T-cell (primary cell): ENCODE measurements around the gene AQP7. TPM values are rescaled to one million over a fixed set of nuclear protein-coding genes. Genes with fewer than 3 reads are reported as not detected.
A peak's percentile ranks its signal among the peaks of the same experiment; 100 is the strongest.
"Not testable (repeated sequence)": the region's sequence is repeated elsewhere in the genome, so short reads cannot be mapped to it uniquely, and the experiment has no call there.

Source experiments
- ATAC-seq, 4 experiments: fragments of 200-7000 bp in 3 of 4; fragments of 150-1000 bp in 1 of 4; cut with Tn5 transposase; replicated peaks in 1 of 4; 1 replicate in 3 of 4; 2 replicates in 1 of 4; pipeline ENCODE4 v1.10.0; 2021; ENCODE audit warnings: moderate library complexity in 3 of 4, mild to moderate bottlenecking in 2 of 4, moderate number of reproducible peaks in 1 of 4
- CTCF ChIA-PET, 2 donors: fragments of 300-600 bp; sonication (Branson Sonifier 250); formaldehyde crosslinking; loops; one replicate each; lab custom pipeline; 2022; ENCODE audit warnings: antibody characterized with exemption in 2 of 2; lab: Charles Lee
- POLR2A ChIA-PET, 2 donors: fragments of 300-600 bp; sonication (Branson Sonifier 250); formaldehyde crosslinking; loops; one replicate each; lab custom pipeline; 2022; ENCODE audit warnings: antibody characterized with exemption in 2 of 2; lab: Charles Lee
- DNase-seq, 35 experiments: peaks; one replicate each; pipeline versions ENCODE4 v3.0.0 to v3.0.0-alpha.2; 2013 to 2023
- H3K27ac ChIP-seq: one replicate; pipeline ENCODE4 v1.5.1; 2013; ENCODE audit warnings: low read length
- H3K27me3 ChIP-seq, 2 experiments: replicated peaks in 1 of 2; 1 replicate in 1 of 2; 2 replicates in 1 of 2; pipeline versions ENCODE4 v1.6.1 to v1.7.0; 2013; ENCODE audit warnings: low read length in 1 of 2, mixed read lengths in 1 of 2; ENCODE audit not compliant: control insufficient read depth in 2 of 2, insufficient read depth in 2 of 2; ENCODE audit errors: extremely low read depth in 1 of 2
- H3K36me3 ChIP-seq, 2 donors: 1 replicate in 1 of 2; 2 replicates in 1 of 2; pipeline versions ENCODE4 v1.6.1 to v1.7.0; 2013; ENCODE audit warnings: low read length in 1 of 2; ENCODE audit not compliant: control insufficient read depth in 2 of 2, insufficient read depth in 1 of 2; ENCODE audit errors: extremely low read depth in 1 of 2
- H3K4me1 ChIP-seq, 2 experiments: 1 replicate in 1 of 2; 2 replicates in 1 of 2; pipeline versions ENCODE4 v1.6.1 to v1.7.0; 2013; ENCODE audit warnings: low read length in 2 of 2, mixed read lengths in 1 of 2; ENCODE audit not compliant: insufficient read depth in 2 of 2, control insufficient read depth in 1 of 2; ENCODE audit errors: extremely low read depth in 1 of 2
- H3K4me3 ChIP-seq, 2 donors: 1 replicate in 1 of 2; 2 replicates in 1 of 2; pipeline versions ENCODE4 v1.5.1 to v1.7.0; 2013; ENCODE audit warnings: mild to moderate bottlenecking in 2 of 2, low read length in 1 of 2, moderate library complexity in 1 of 2; ENCODE audit not compliant: control insufficient read depth in 1 of 2; ENCODE audit errors: extremely low read depth in 1 of 2
- H3K9me3 ChIP-seq: 2 replicates; pipeline ENCODE4 v1.7.0; 2013
- H3K27ac Mint-ChIP-seq, 2 donors: one replicate each; pipeline ENCODE4 v1.8.0; 2020 to 2021; ENCODE audit warnings: mild to moderate bottlenecking in 2 of 2, mixed read lengths in 2 of 2
- H3K27me3 Mint-ChIP-seq, 2 donors: one replicate each; pipeline ENCODE4 v1.8.0; 2021 to 2022; ENCODE audit warnings: mixed read lengths in 2 of 2
- H3K36me3 Mint-ChIP-seq: one replicate; pipeline ENCODE4 v1.8.0; 2021; ENCODE audit warnings: mixed read lengths
- H3K4me1 Mint-ChIP-seq, 3 donors: one replicate each; pipeline ENCODE4 v1.8.0; 2020 to 2022; ENCODE audit warnings: mixed read lengths in 3 of 3, mild to moderate bottlenecking in 1 of 3
- H3K4me3 Mint-ChIP-seq, 3 donors: one replicate each; pipeline ENCODE4 v1.8.0; 2020 to 2022; ENCODE audit warnings: mild to moderate bottlenecking in 3 of 3, mixed read lengths in 3 of 3, moderate library complexity in 3 of 3
- H3K9me3 Mint-ChIP-seq, 3 donors: one replicate each; pipeline ENCODE4 v1.8.0; 2020 to 2022; ENCODE audit warnings: mixed read lengths in 3 of 3
- WGBS: methylation state at CpG from one replicate; pipeline ENCODE4 v1.1.5; 2013; ENCODE audit warnings: missing lambda C conversion rate; ENCODE audit not compliant: insufficient coverage; 5-methylcytosine and 5-hydroxymethylcytosine counted together
- total RNA-seq, 35 experiments: library from RNA in 6 of 35; stranded (reverse) in 6 of 35; fragments of 120-200 nt in 1 of 35; gene quantifications; one replicate each; pipeline versions ENCODE4 v1.2.1 to v1.2.4 and lab custom pipeline; 2013 to 2026

AQP7 gene
- total RNA-seq (1 to 10 TPM in 1 of 5 donors, under 1 TPM in 4; 0.20 to 1.4 (median 0.44) TPM), total RNA-seq (lab: John Stamatoyannopoulos, UW) (0 to 0.57 (median 0.18) reads per million in 29 experiments)
- total RNA-seq (2013): 0.53 TPM

GRCh38 chr9:33402371-33402770 lies at the start of gene AQP7:
TSS of gene AQP7 (minus strand) at chr9:33402568. CDS start at chr9:33401262, 1,306 bp downstream.
- H3K36me3 Mint-ChIP-seq, H3K4me1 Mint-ChIP-seq, DNase-seq, H3K27me3 ChIP-seq, POLR2A ChIA-PET, ATAC-seq, H3K9me3 ChIP-seq, H3K27me3 Mint-ChIP-seq, H3K9me3 Mint-ChIP-seq, H3K27ac ChIP-seq, H3K4me1 ChIP-seq, H3K36me3 ChIP-seq, H3K4me3 Mint-ChIP-seq, H3K4me3 ChIP-seq: not testable (repeated sequence)
- CTCF ChIA-PET: interaction anchor here (1.3 to 3.6 kb wide), 3 partner anchors 12 to 64 kb away, joined by 4 to 27 read pairs (median 9); no protein-coding TSS in a partner anchor
- H3K27ac Mint-ChIP-seq: peak within 1 kb of the TSS in 1 of 2 donors; percentile 58
- WGBS: 100% methylated on average over 1 of the region's 10 CpGs

GRCh38 chr9:33450621-33451146 lies 48.3 kb upstream of the AQP7 start:
- H3K4me1 ChIP-seq: peaks cover 31 to 66% of the 10 kb centered on the region in 2 experiments
- no peak for ATAC-seq
- 94% methylated on average over 2 of the region's 4 CpGs for WGBS
- ChIA-PET CTCF (interaction anchor here (0.7 to 3.8 kb wide), 7 partner anchors 14 to 1155 kb away, joined by 3 to 15 read pairs (median 6); no protein-coding TSS in a partner anchor), POLR2A (interaction anchor here (0.7 kb wide), 2 partner anchors 42 to 168 kb away, joined by 3 read pairs; no protein-coding TSS in a partner anchor)
- no peaks in the 10 kb centered on the region for H3K9me3 ChIP-seq
- no peak overlapping the region for H3K4me3 Mint-ChIP-seq
- H3K4me3 ChIP-seq: no peak overlapping the region
- H3K27me3 ChIP-seq: no peaks in the 10 kb centered on the region
- no peaks in the 10 kb centered on the region for H3K36me3 ChIP-seq
- peaks cover 61 to 68% (median 65%) of the 10 kb centered on the region in 3 donors for H3K4me1 Mint-ChIP-seq
- no peaks in the 10 kb centered on the region for H3K27me3 Mint-ChIP-seq
- DNase-seq: no peak
- no peak overlapping the region for H3K27ac ChIP-seq
- no peaks in the 10 kb centered on the region for H3K36me3 Mint-ChIP-seq
- H3K9me3 Mint-ChIP-seq: no peaks in the 10 kb centered on the region
- peak overlapping the region; percentile 16 to 63 for H3K27ac Mint-ChIP-seq

- H3K9me3 ChIP-seq: no peaks in the 10 kb centered on the region
- H3K4me1 ChIP-seq: peaks cover 39 to 70% of the 10 kb centered on the region in 2 experiments
- no peak overlapping the region for H3K27ac ChIP-seq
- H3K36me3 ChIP-seq: peaks cover 0 to 3% of the 10 kb centered on the region in 2 donors
- Mint-ChIP-seq H3K27ac (peak overlapping the region in 1 of 2 donors; percentile 61), H3K27me3 (no peaks in the 10 kb centered on the region), H3K9me3 (no peaks in the 10 kb centered on the region), H3K4me1 (peaks cover 65 to 72% (median 72%) of the 10 kb centered on the region in 3 donors), H3K4me3 (no peak overlapping the region), H3K36me3 (peaks cover under 1% of the 10 kb centered on the region)
- DNase-seq: no peak
- WGBS: 100% methylated on average over 3 of the region's 5 CpGs
- H3K27me3 ChIP-seq: no peaks in the 10 kb centered on the region
- ChIA-PET CTCF (interaction anchor here (0.5 to 4.3 kb wide), 5 partner anchors 15 to 75 kb away, joined by 3 to 27 read pairs (median 3); partner anchors contain the start of gene NOL6 (in 1 of the 2)), POLR2A (no interaction called here)
- no peak for ATAC-seq
- H3K4me3 ChIP-seq: no peak overlapping the region
These were observed 47.3 kb upstream of the AQP7 start for GRCh38 chr9:33449715-33450114.

DNA sequence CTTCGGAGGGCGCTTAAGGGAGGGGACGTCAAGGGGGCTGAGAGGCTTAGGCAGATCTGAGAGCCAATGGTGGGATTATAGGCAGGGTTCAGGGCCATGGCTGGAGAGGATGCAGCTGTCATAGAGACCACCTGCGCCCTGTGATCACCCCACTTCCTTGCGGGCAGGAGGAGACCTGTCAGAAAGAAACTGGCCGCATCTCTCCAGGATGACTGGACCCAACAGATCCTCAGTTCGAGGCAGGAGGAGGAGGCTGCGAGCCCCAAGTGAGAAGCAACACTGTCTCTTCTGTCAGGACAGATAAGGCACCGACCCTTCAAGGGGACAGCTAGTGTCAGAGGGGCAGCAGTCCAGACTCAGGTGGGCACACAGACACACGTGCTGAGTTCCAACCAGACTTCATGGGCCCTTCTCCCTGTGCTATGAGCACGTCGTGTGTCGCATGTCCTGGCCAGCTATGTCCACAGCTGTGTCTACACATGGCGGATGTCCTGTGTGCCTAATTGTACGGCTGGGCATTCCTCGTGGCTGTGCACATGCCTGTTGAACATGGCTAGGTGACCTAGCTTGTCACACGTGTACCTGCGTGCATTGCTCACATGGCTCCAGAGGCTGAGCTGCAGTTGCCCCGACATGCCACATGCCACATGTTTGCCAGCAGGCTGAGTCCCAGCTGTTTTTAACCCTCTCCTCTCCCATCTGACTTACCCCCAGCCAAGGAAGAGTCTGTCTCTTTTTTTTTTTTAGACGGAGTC lies 45.6 kb upstream of the AQP7 start:
- peaks cover 58 to 70% (median 68%) of the 10 kb centered on the region in 3 donors for H3K4me1 Mint-ChIP-seq
- peak overlapping the region; percentile 28 to 77 for H3K4me3 ChIP-seq
- no peak for ATAC-seq

DNA sequence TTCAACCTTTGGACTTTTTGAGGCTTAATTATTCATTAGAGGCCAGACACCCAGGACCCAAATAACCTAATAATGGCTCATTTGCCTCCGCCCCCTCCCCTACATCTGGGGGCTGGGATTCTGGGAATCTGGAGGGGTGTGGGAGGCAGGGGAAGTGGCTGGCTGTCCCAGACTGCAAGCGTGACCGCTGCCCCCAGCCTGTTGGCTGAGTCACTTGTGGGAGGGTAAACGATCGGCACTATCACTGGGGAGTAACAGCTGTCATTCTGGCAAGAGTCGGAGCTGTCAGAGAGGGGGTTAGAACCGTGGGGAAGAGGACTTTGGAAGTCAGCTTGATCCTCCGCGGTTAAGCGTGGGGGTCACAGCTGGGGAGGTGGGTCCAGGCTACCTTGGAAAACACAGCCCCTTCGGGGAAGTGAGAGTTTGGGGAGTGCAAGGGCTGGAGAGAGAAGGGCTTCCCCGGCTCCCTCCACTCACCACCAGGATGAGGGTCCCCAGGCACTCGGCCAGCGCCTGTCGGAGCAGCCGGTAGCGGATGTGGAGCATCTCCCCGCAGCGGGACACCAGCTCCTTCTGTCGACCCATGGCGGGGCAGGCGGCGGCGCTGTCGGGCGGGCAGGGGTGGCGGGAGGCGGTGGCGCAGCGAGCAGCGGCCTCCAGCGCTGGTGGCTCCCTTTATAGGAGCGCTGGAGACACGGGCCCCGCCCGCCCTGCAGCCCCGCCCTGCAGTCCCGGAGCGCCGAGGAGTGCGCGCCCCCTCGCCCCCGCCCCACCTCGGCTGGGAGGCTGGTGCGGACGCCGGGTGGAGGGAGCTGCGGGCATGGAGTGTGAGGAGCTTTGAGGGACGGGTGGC lies 44.8 kb upstream of the AQP7 start, which contains the start of gene AQP3:
Gene AQP3 (minus strand): TSS at position 648 of the 853 bp plus-strand sequence. CDS start 63 bp downstream, at position 585.
- H3K36me3 ChIP-seq: peaks cover 9 to 24% of the 10 kb centered on the region in 2 donors
- peaks cover 50 to 64% (median 64%) of the 10 kb centered on the region in 3 donors for H3K4me1 Mint-ChIP-seq
- H3K36me3 Mint-ChIP-seq: peaks cover 7% of the 10 kb centered on the region
- DNase-seq (peak; percentile 36 to 85 (median 68)), ATAC-seq (peak; percentile 67 to 74 (median 73))
- H3K27ac Mint-ChIP-seq: peak within 1 kb of the TSS; percentile 95 to 98
- H3K9me3 Mint-ChIP-seq: no peaks in the 10 kb centered on the region
- peak within 1 kb of the TSS; percentile 71 for H3K27ac ChIP-seq
- ChIA-PET CTCF (interaction anchor here (0.6 to 4.3 kb wide), 17 partner anchors 12 to 73 kb away, joined by 3 to 27 read pairs (median 5); partner anchors contain the start of gene NOL6 (in 2 of the 2)), POLR2A (interaction anchor here (0.5 to 1.5 kb wide), 6 partner anchors 17 to 382 kb away, joined by 3 to 12 read pairs (median 4); partner anchors contain the start of gene NOL6 (in 1 of the 2))
- peak within 1 kb of the TSS; percentile 77 to 83 for H3K4me3 ChIP-seq
- H3K27me3 ChIP-seq: no peaks in the 10 kb centered on the region
- H3K27me3 Mint-ChIP-seq: no peaks in the 10 kb centered on the region
- H3K4me1 ChIP-seq: peaks cover 19 to 67% of the 10 kb centered on the region in 2 experiments
- H3K4me3 Mint-ChIP-seq: peak within 1 kb of the TSS; percentile 94 to 98 (median 94)
- no peaks in the 10 kb centered on the region for H3K9me3 ChIP-seq
- WGBS: 0% methylated on average over 46 of the region's 50 CpGs

More for the DNA sequence above, 45.6 kb upstream of the AQP7 start:
- H3K4me1 ChIP-seq: peaks cover 26 to 70% of the 10 kb centered on the region in 2 experiments
- peak overlapping the region; percentile 57 for H3K27ac ChIP-seq
- 46% methylated on average over 18 of the region's 20 CpGs for WGBS
- peak in 1 of 35 experiments; percentile 24 for DNase-seq
- Mint-ChIP-seq H3K9me3 (no peaks in the 10 kb centered on the region), H3K4me3 (peak overlapping the region; percentile 94 to 98 (median 94)), H3K27ac (peak overlapping the region; percentile 94 to 95), H3K27me3 (no peaks in the 10 kb centered on the region), H3K36me3 (peaks cover 3% of the 10 kb centered on the region)
- no peaks in the 10 kb centered on the region for H3K9me3 ChIP-seq
- no peaks in the 10 kb centered on the region for H3K27me3 ChIP-seq
- peaks cover 4 to 16% of the 10 kb centered on the region in 2 donors for H3K36me3 ChIP-seq
- CTCF ChIA-PET: interaction anchor here (0.7 to 4.3 kb wide), 12 partner anchors 12 to 74 kb away, joined by 3 to 27 read pairs (median 6); partner anchors contain the start of gene NOL6 (in 2 of the 2)
- POLR2A ChIA-PET: interaction anchor here (0.5 to 1.5 kb wide), 5 partner anchors 26 to 381 kb away, joined by 4 to 12 read pairs (median 6); partner anchors contain the start of gene NOL6 (in 1 of the 2)
